ENCODE results near the gene IGF1R.
A peak's percentile ranks its signal among the peaks of the same experiment; 100 is the strongest.

Gene IGF1R

DNA sequence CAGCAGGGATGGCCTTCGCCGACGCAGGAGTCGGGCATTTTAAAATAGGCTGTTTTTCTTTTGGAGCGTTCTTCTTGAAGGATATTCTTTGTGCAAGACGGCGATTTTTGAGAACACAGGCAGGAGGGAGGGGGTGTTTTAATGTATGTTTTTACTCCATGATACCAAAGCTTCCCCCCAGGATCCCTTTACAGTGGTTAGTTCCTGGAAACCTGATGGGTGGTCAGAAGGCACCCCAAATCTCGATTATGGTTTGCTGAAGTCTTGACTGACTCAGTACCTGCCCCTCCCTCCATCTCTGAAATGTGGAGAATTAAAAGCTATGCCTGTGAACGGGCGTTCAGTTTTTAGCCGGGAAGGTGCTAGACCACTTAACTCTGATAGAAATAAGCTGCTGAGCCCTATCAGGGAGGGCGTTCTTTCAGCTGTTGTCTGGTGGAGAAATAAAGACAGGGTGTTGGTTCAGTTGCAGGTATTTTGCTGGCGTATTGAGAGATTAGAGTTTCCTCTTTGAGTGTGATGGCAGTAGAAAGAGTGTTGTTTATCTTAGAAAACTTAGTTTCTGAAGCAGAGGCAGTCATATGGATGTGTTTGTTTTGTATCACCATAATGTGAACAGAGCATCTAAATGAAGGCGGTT, 3.4 kb downstream of the IGF1R start:
- Mint-ChIP-seq H3K4me3 (peak overlapping the region; percentile 71), H3K27ac (ENCODE audit: low read depth) (no peak overlapping the region), H3K36me3 (ENCODE audit: insufficient read depth) (peaks cover 14% of the 10 kb centered on the region), H3K27me3 (peaks cover 62% of the 10 kb centered on the region), H3K9me3 (no peaks in the 10 kb centered on the region), H3K4me1 (peaks cover 10% of the 10 kb centered on the region)
- ATAC-seq (replicated peaks; ENCODE audit: extremely low read depth, poor library complexity, severe bottlenecking), result no peak
- no peak for DNase-seq (ENCODE audit: low spot score in 2 of 2)

DNA sequence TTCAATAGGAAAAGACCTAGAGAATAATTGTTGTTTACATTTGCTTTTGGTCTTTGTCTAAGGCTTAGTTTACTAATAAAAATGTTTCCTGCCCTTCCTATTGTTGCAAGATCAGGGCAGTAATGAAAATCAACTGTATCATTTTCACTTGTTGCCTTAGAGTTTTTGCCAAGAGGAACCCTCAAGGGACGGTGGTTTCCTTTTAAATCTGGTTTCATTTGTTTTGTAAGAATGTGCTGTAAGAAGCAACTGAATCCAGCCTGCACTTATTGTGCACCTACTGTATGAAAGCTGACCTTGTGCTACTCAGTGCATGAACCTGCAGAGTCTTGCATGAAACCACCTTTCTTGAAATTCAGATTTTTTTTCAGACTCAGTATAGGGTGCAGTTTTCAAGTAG, 5.3 kb downstream of the IGF1R start:
- ATAC-seq (replicated peaks; ENCODE audit: extremely low read depth, poor library complexity, severe bottlenecking) (no peak), DNase-seq (ENCODE audit: low spot score in 2 of 2) (no peak)
- Mint-ChIP-seq H3K4me1 (peaks cover 10% of the 10 kb centered on the region), H3K4me3 (no peak overlapping the region), H3K27ac (ENCODE audit: low read depth) (no peak overlapping the region), H3K27me3 (peaks cover 67% of the 10 kb centered on the region), H3K36me3 (ENCODE audit: insufficient read depth) (peaks cover 11% of the 10 kb centered on the region), H3K9me3 (no peaks in the 10 kb centered on the region)

DNA sequence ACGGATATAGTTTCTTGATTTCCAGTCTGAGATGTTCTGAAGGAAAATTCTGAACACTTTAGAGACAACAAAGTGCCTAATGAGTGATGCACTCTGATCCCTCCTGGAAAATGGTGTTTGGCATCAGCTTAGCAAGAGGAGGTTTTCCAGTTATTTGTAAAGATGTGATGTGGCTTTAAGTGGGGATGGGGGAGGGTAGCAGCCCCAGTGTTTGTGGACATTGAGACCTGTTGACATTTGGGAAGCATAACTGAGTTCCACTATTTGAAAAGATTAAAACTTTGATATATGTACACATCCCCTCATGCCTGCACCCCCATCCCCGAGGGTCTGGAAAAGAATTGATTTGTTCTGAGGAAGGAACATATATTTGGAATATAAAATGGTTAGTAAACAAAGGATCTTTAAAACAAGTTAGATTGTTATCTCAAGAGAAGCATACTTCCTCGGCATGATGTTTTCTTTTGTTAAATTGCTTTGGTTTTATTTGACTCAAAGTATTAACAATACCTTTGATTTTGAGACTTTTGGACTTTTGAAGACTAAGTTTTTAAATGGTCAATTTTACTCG, 6.5 kb downstream of the IGF1R start:
- Mint-ChIP-seq H3K4me3 (no peak overlapping the region), H3K27me3 (peaks cover 79% of the 10 kb centered on the region), H3K27ac (ENCODE audit: low read depth) (no peak overlapping the region), H3K36me3 (ENCODE audit: insufficient read depth) (peaks cover 8% of the 10 kb centered on the region), H3K9me3 (no peaks in the 10 kb centered on the region), H3K4me1 (peaks cover 10% of the 10 kb centered on the region)
- DNase-seq (ENCODE audit: low spot score in 2 of 2) (no peak), ATAC-seq (replicated peaks; ENCODE audit: extremely low read depth, poor library complexity, severe bottlenecking) (no peak)

DNA sequence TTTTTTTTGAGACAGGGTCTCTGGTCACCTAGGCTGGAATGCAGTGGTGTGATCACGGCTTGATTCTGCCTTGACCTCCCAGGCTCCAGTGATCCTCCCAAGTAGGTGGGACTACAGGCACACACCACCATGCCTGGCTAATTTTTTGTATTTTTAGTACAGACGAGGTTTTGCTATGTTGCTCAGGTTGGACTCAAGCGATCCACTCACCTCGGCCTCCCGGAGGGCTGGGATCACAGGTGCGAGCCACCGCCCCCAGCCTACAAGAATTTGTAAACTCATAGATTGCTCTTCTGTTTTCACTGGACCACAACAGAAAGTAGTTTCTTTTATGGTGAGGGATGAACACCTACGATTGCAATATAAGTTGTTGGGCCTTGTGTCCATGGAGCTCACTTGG, 7.4 kb downstream of the IGF1R start:
- Mint-ChIP-seq H3K4me1 (peaks cover 5% of the 10 kb centered on the region), H3K27me3 (peaks cover 81% of the 10 kb centered on the region)
- no peak for ATAC-seq (replicated peaks; ENCODE audit: extremely low read depth, poor library complexity, severe bottlenecking)

DNA sequence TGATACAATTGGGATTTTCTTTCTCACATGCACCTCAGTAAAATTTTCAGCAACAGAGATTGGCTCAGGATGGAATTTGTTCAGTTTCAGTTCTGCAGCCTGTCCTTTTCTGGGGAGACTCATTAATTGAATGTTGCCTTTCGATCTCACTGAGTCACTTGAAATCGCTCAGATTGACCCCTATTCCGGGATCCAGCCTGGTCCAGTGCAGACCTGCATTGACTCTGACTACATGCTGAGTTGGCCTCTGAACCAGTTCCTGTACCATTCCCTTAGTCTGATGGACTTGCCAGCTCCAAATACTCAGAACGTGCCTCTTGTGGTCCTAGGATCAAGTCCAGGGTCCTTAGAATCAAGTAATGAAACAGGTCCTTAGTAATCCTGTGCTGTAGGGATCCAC, 9.4 kb downstream of the IGF1R start:
- DNase-seq (ENCODE audit: low spot score in 2 of 2) (no peak), ATAC-seq (replicated peaks; ENCODE audit: extremely low read depth, poor library complexity, severe bottlenecking) (no peak)
- Mint-ChIP-seq H3K36me3 (ENCODE audit: insufficient read depth) (no peaks in the 10 kb centered on the region), H3K9me3 (no peaks in the 10 kb centered on the region), H3K4me3 (no peak overlapping the region), H3K4me1 (no peaks in the 10 kb centered on the region), H3K27ac (ENCODE audit: low read depth) (no peak overlapping the region), H3K27me3 (peaks cover 75% of the 10 kb centered on the region)

More for the DNA sequence above, 7.4 kb downstream of the IGF1R start:
- no peak overlapping the region for H3K4me3 Mint-ChIP-seq
- no peak overlapping the region for H3K27ac Mint-ChIP-seq (ENCODE audit: low read depth)
- H3K9me3 Mint-ChIP-seq, result no peaks in the 10 kb centered on the region
- H3K36me3 Mint-ChIP-seq (ENCODE audit: insufficient read depth), result peaks cover 6% of the 10 kb centered on the region
- DNase-seq (ENCODE audit: low spot score in 2 of 2), result no peak

DNA sequence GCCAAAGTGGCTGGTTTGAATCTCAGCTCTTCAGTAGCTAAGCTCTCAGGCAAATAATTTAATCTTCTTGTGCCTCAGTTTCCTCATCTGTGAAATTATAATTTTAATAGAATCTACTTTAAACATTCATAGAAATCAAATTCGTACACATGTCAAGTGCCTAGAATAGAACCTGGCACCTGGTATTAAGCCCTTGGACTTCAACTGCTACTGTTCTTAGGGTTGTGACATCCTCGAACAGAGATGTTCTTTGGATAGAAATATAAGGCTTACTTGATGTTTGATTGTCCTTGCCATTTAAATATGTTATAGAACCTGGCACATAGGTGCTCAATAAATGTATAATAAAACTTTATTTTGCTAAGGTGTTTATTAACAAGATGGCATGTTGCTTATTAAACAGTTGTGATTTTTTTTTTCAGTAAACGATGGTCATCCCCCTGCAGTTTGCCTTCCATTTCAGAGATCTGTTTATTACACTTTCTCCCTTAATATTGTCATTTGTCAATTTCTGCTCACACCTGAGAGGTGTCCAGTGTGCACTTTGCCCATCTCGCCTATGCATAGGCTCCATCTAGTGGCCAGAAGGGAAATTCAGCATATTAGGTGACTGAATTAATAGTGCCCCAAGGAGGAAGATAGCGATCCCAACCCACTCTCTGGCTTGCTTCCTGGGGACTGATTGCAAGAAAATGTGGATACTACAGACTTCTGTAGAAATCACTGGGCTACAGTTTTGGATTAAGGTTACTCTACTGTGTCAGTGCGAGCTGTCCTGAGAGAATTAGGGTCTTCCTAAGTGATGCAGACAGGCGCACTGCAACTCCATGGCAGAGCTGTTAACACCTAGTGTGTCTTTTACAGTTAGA, 10.7 kb downstream of the IGF1R start:
- no peaks in the 10 kb centered on the region for H3K4me1 Mint-ChIP-seq
- DNase-seq (ENCODE audit: low spot score in 2 of 2), result no peak
- no peak overlapping the region for H3K27ac Mint-ChIP-seq (ENCODE audit: low read depth)
- ATAC-seq (replicated peaks; ENCODE audit: extremely low read depth, poor library complexity, severe bottlenecking), result no peak
- peaks cover 68% of the 10 kb centered on the region for H3K27me3 Mint-ChIP-seq
- no peaks in the 10 kb centered on the region for H3K36me3 Mint-ChIP-seq (ENCODE audit: insufficient read depth)
- H3K9me3 Mint-ChIP-seq, result no peaks in the 10 kb centered on the region
- H3K4me3 Mint-ChIP-seq, result no peak overlapping the region

DNA sequence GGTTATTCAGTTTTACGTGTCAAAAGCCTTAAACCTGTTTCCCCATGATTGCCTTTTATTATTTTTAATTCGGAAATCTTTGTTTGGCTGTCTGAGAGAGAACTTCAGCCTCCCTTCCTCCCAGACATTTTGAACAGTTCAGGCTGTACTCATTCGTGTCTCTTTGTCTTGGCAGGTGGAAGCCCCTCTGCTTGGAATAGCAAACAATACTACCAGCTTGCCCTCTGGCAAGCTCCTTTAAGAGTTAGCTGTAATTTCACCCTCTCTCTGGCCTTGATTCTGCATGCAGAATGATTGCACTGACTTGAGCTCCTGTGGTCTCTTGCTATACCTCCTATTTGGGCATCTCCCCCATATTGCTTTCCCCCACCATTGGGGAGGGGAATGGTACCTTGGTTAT, 11.7 kb downstream of the IGF1R start:
- Mint-ChIP-seq H3K36me3 (ENCODE audit: insufficient read depth) (no peaks in the 10 kb centered on the region), H3K4me1 (no peaks in the 10 kb centered on the region), H3K9me3 (no peaks in the 10 kb centered on the region), H3K4me3 (no peak overlapping the region), H3K27me3 (peaks cover 58% of the 10 kb centered on the region), H3K27ac (ENCODE audit: low read depth) (no peak overlapping the region)
- ATAC-seq (replicated peaks; ENCODE audit: extremely low read depth, poor library complexity, severe bottlenecking) (no peak), DNase-seq (ENCODE audit: low spot score in 2 of 2) (no peak)

DNA sequence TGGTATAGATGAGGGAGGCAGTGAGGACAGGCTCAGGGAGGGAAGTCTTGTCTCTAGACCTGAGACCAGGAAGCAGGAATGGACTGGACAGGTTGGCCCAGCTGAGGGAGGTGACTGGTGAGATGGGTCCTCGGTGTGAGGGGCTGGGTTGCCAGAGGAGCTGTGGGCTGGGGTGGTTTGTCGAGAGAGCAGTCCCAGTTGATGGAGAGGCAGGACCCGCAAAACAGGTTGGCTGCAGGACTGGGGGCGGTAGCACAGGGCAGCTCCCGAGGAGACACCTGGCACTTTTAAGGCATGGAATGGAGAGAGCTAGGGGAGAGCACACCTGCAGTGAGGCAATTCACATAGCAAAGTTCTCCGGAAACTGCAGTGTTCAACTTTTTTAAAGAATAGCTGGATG, 14.7 kb downstream of the IGF1R start:
- Mint-ChIP-seq H3K4me3 (no peak overlapping the region), H3K36me3 (ENCODE audit: insufficient read depth) (no peaks in the 10 kb centered on the region), H3K4me1 (no peaks in the 10 kb centered on the region), H3K9me3 (no peaks in the 10 kb centered on the region), H3K27me3 (peaks cover 67% of the 10 kb centered on the region), H3K27ac (ENCODE audit: low read depth) (no peak overlapping the region)
- DNase-seq (ENCODE audit: low spot score in 2 of 2) (no peak), ATAC-seq (replicated peaks; ENCODE audit: extremely low read depth, poor library complexity, severe bottlenecking) (no peak)

DNA sequence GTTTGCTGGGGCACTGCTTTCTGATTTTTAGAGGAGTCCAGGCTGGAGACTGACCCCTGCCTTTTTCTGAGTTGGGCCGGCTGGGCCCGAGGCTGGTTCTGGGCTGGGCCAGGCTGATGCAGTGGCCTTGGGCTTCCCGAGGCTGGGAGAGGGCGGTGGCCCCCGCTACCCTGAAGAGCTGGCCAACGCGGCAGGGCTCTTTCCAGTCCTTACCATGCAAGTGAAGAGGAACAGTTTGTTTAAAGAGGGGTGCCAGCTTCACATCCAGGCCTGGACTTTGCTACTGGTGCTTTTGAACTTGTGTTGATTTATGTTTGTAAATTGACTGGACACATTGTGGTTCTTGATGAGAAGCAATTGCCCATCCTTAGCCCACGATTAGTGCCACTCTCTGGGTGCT, 15.3 kb downstream of the IGF1R start:
- Mint-ChIP-seq H3K36me3 (ENCODE audit: insufficient read depth) (no peaks in the 10 kb centered on the region), H3K4me1 (no peaks in the 10 kb centered on the region), H3K27me3 (peaks cover 67% of the 10 kb centered on the region), H3K4me3 (no peak overlapping the region), H3K9me3 (no peaks in the 10 kb centered on the region), H3K27ac (ENCODE audit: low read depth) (no peak overlapping the region)
- DNase-seq (ENCODE audit: low spot score in 2 of 2), result no peak
- ATAC-seq (replicated peaks; ENCODE audit: extremely low read depth, poor library complexity, severe bottlenecking), result no peak

DNA sequence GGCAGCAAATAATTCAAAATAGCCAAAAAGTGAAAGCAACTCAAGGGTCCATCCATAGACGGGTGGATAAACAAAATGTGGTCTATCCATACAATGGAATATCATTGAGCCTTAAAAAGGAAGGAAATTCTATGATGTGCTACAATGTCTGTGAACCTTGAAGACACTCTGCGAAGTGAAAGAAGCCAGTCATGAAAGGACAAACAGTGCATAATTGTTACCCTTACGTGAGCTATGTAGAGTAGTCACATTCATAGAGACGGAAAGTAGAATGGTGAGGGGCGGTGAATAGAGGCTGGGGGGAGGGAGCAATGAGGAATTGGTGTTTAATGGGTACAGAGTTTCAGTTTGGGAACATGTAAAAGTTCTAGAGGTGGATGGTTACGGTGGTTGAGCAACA, 18.1 kb downstream of the IGF1R start:
- no peak for DNase-seq (ENCODE audit: low spot score in 2 of 2)
- H3K9me3 Mint-ChIP-seq, result no peaks in the 10 kb centered on the region
- no peak overlapping the region for H3K27ac Mint-ChIP-seq (ENCODE audit: low read depth)
- ATAC-seq (replicated peaks; ENCODE audit: extremely low read depth, poor library complexity, severe bottlenecking), result no peak
- no peaks in the 10 kb centered on the region for H3K4me1 Mint-ChIP-seq
- no peak overlapping the region for H3K4me3 Mint-ChIP-seq
- no peaks in the 10 kb centered on the region for H3K36me3 Mint-ChIP-seq (ENCODE audit: insufficient read depth)
- H3K27me3 Mint-ChIP-seq, result peaks cover 66% of the 10 kb centered on the region

DNA sequence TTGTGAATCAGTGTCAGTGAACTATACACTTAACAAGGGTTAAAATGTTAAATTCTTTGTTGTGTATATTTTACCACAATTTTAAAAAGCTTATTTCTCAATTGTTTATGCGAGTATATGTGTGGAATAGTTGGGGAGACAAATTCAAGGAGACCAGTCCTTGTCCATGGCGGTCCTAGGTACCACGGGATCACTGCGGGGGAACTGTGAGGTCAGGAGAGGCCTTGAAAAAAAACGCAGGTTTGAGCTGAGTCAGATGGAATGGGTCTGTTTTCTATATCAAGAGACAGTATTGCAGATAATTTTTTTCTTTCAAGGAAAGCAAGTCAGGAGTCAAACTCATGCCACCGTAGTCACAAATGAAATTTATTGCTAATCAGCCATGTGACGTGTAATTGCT, 18.5 kb downstream of the IGF1R start:
- Mint-ChIP-seq H3K4me1 (no peaks in the 10 kb centered on the region), H3K4me3 (no peak overlapping the region), H3K27me3 (peaks cover 64% of the 10 kb centered on the region), H3K27ac (ENCODE audit: low read depth) (no peak overlapping the region), H3K9me3 (no peaks in the 10 kb centered on the region), H3K36me3 (ENCODE audit: insufficient read depth) (no peaks in the 10 kb centered on the region)
- ATAC-seq (replicated peaks; ENCODE audit: extremely low read depth, poor library complexity, severe bottlenecking), result no peak
- DNase-seq (ENCODE audit: low spot score in 2 of 2), result no peak

DNA sequence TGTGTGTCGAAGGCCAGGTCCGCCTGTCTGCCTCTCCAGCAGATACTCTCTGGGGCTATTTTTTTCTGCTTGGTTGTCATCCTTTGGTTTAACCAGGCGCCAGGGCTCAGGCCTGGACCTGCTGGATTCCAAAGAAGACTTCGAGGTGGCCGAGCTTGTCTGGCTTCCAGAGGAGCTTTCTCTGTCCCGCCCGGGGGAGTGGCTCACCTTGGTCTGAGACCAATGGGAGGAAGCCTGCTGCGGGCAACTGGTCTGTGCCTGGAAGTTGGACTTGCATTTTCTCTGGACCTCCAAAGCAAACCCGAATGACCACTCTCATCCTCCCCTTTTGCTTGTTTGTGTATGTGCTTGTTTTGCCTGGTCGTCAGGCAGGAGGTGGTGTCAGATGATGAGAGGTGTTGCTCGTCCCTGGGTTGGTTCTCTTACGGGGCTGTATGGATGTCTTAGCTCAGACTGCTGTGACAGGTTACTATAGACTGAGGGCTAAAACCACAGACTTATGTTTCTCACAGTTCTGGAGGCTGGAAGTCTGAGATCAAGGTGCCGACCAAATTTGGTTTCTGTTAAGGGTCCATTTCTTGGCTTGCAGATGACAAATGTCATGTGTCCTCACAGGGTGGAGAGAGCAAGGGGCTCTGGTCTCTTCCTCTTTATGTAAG, 19.3 kb downstream of the IGF1R start:
- DNase-seq (ENCODE audit: low spot score in 2 of 2), result no peak
- H3K9me3 Mint-ChIP-seq, result no peaks in the 10 kb centered on the region
- no peaks in the 10 kb centered on the region for H3K36me3 Mint-ChIP-seq (ENCODE audit: insufficient read depth)
- H3K4me3 Mint-ChIP-seq, result no peak overlapping the region
- ATAC-seq (replicated peaks; ENCODE audit: extremely low read depth, poor library complexity, severe bottlenecking), result no peak
- no peak overlapping the region for H3K27ac Mint-ChIP-seq (ENCODE audit: low read depth)
- peaks cover 56% of the 10 kb centered on the region for H3K27me3 Mint-ChIP-seq
- no peaks in the 10 kb centered on the region for H3K4me1 Mint-ChIP-seq
